Hepatocyte (in vitro differentiated cells): Measurements from ENCODE around the gene SNX21.

Experiments used
- EZH2 ChIP-seq: fragments of 200-600 bp; sonication (generic); IDR thresholded peaks from 2 replicates; pipeline ENCODE4 v1.6.1; 2016; ENCODE audit warnings: antibody characterized with exemption, mild to moderate bottlenecking, borderline replicate concordance
- TF ChIP-seq, protein P1 (sequence below): fragments of 200-600 bp; sonication (generic); IDR thresholded peaks from 2 replicates; pipeline ENCODE4 v1.5.1; 2016; ENCODE audit warnings: antibody characterized with exemption, mild to moderate bottlenecking; ENCODE audit not compliant: poor library complexity

DNA sequence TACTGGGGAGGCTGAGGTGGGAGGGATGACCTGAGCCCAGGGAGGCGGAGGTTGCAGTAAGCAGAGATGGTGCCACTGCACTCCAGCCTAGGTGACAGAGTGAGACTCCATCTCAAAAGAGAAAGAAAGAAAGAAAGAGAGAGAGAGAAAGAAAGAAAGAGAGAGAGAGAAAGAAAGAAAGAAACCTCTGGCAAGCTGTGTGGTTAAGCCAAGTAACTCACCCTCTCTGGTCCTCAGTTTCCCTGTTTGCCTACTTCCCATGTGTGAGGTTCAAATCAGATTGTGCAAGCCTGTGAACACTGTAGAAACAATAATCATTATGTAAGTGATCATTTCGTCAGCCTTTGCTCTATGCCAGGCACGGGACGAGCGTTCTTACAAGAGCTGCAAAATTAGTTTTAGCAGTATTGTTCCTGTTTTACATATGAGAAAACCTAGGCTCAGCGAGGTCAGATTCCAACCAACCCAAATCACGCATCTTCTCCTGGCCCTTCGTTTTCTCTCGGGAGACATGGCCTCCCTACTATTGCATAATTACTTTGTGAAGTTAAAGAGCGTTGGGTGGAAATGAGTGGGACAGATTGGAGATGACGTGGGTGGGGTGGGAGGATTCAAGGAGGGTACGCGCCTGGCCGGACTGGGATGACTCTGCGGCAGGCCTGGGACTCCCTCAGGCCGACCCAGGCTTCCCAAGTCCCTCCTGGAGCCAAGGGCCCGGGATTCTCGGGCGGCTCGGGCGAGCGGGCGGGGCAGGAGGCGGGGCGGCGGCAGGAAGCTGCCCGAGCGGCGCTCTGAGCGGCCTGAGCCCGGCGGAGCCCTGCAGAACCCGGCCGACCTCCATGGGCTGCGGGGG, at the start of gene SNX21:
- TF ChIP-seq, protein P1, sequence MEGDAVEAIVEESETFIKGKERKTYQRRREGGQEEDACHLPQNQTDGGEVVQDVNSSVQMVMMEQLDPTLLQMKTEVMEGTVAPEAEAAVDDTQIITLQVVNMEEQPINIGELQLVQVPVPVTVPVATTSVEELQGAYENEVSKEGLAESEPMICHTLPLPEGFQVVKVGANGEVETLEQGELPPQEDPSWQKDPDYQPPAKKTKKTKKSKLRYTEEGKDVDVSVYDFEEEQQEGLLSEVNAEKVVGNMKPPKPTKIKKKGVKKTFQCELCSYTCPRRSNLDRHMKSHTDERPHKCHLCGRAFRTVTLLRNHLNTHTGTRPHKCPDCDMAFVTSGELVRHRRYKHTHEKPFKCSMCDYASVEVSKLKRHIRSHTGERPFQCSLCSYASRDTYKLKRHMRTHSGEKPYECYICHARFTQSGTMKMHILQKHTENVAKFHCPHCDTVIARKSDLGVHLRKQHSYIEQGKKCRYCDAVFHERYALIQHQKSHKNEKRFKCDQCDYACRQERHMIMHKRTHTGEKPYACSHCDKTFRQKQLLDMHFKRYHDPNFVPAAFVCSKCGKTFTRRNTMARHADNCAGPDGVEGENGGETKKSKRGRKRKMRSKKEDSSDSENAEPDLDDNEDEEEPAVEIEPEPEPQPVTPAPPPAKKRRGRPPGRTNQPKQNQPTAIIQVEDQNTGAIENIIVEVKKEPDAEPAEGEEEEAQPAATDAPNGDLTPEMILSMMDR, result no peak
- TF ChIP-seq EZH2, result no peak
